Astrocyte (in vitro differentiated cells and primary cell): Measurements from ENCODE around the gene TSFM. TPM values are rescaled to one million over a fixed set of nuclear protein-coding genes. Genes with fewer than 3 reads are reported as not detected.
"Not testable (repeated sequence)": the region's sequence is repeated elsewhere in the genome, so short reads cannot be mapped to it uniquely, and the experiment has no call there.

ENCODE experiments used
- DNase-seq: peaks from one replicate; pipeline ENCODE4 v3.0.0-alpha.2; 2010; ENCODE audit warnings: low read depth
- FAIRE-seq: peaks from 2 replicates; lab custom pipeline; 2011; peaks lifted over from hg19 to GRCh38; lab: Jason Lieb, UNC
- H2AFZ ChIP-seq: 2 replicates; pipeline ENCODE4 v1.6.0; 2012; ENCODE audit warnings: low read depth, low read length, inconsistent platforms
- H3K27ac ChIP-seq: 2 replicates; pipeline ENCODE4 v1.5.1; 2011; ENCODE audit warnings: low read depth, low read length, inconsistent platforms
- H3K27me3 ChIP-seq: 2 replicates; pipeline ENCODE4 v1.6.0; 2011; ENCODE audit warnings: low read length, inconsistent platforms; ENCODE audit not compliant: insufficient read depth
- H3K36me3 ChIP-seq: 2 replicates; pipeline ENCODE4 v1.5.1; 2011; ENCODE audit warnings: low read length, inconsistent platforms; ENCODE audit not compliant: insufficient read depth
- H3K4me1 ChIP-seq: 2 replicates; pipeline ENCODE4 v1.5.1; 2011; ENCODE audit warnings: low read length, inconsistent platforms; ENCODE audit not compliant: insufficient read depth
- H3K4me2 ChIP-seq: 2 replicates; pipeline ENCODE4 v1.6.0; 2012; ENCODE audit warnings: low read length, inconsistent platforms
- H3K4me3 ChIP-seq: 2 replicates; pipeline ENCODE4 v1.5.1; 2011; ENCODE audit warnings: low read depth, mild to moderate bottlenecking, low read length, inconsistent platforms; ENCODE audit not compliant: insufficient read depth
- H3K79me2 ChIP-seq: 2 replicates; pipeline ENCODE4 v1.6.0; 2012; ENCODE audit warnings: mild to moderate bottlenecking, low read length, inconsistent platforms; ENCODE audit not compliant: insufficient read depth
- H3K9ac ChIP-seq: 2 replicates; pipeline ENCODE4 v1.6.0; 2012; ENCODE audit warnings: mild to moderate bottlenecking, low read length, inconsistent platforms
- H3K9me3 ChIP-seq: 2 replicates; pipeline ENCODE4 v1.5.1; 2012; ENCODE audit warnings: low read depth, mild to moderate bottlenecking, low read length, inconsistent platforms; ENCODE audit not compliant: insufficient read depth
- H4K20me1 ChIP-seq: 2 replicates; pipeline ENCODE4 v1.6.0; 2012; ENCODE audit warnings: low read length, inconsistent platforms; ENCODE audit not compliant: insufficient read depth
- H3K27ac Mint-ChIP-seq: one replicate; pipeline ENCODE4 v1.8.0; 2021; ENCODE audit warnings: mild to moderate bottlenecking, mixed read lengths; ENCODE audit not compliant: unreplicated experiment
- H3K27me3 Mint-ChIP-seq: one replicate; pipeline ENCODE4 v1.8.0; 2021; ENCODE audit warnings: low read depth, mixed read lengths; ENCODE audit not compliant: unreplicated experiment
- H3K36me3 Mint-ChIP-seq: one replicate; pipeline ENCODE4 v1.8.0; 2021; ENCODE audit warnings: low read depth, mixed read lengths; ENCODE audit not compliant: unreplicated experiment
- H3K4me1 Mint-ChIP-seq: one replicate; pipeline ENCODE4 v1.8.0; 2021; ENCODE audit warnings: low read depth, mixed read lengths; ENCODE audit not compliant: unreplicated experiment
- H3K4me3 Mint-ChIP-seq: one replicate; pipeline ENCODE4 v1.8.0; 2021; ENCODE audit warnings: mild to moderate bottlenecking, moderate library complexity, mixed read lengths; ENCODE audit not compliant: unreplicated experiment
- H3K9me3 Mint-ChIP-seq: one replicate; pipeline ENCODE4 v1.8.0; 2021; ENCODE audit warnings: mild to moderate bottlenecking, mixed read lengths; ENCODE audit not compliant: unreplicated experiment
- CTCF ChIP-seq: IDR thresholded peaks from 2 replicates; pipeline ENCODE4 v1.5.1; 2011; ENCODE audit warnings: low read depth, mild to moderate bottlenecking, inconsistent platforms, low read length, moderate library complexity; ENCODE audit not compliant: insufficient read depth
- EZH2 ChIP-seq: IDR thresholded peaks from 2 replicates; pipeline ENCODE4 v1.6.1; 2012; ENCODE audit warnings: mild to moderate bottlenecking, low read length, inconsistent platforms; ENCODE audit not compliant: insufficient read depth
- total RNA-seq: library from RNA; stranded (reverse); gene quantifications from 2 replicates; pipeline ENCODE4 v1.2.1, GENCODE V29; 2021

The TSFM gene
- total RNA-seq, 1 donor from 2014 or later: 26.6 TPM

GRCh38 chr12:57816855-57817151 lies 34.2 kb downstream of the TSFM start:
- H3K9me3 ChIP-seq: no peaks in the 10 kb centered on the region
- peaks cover 11% of the 10 kb centered on the region for H3K36me3 Mint-ChIP-seq
- H3K9ac ChIP-seq: no peak overlapping the region
- H4K20me1 ChIP-seq: peaks cover 23% of the 10 kb centered on the region
- H3K9me3 Mint-ChIP-seq: no peaks in the 10 kb centered on the region
- no peaks in the 10 kb centered on the region for H3K27me3 Mint-ChIP-seq
- no peak overlapping the region for H3K4me3 ChIP-seq
- peaks cover 7% of the 10 kb centered on the region for H3K4me1 Mint-ChIP-seq
- no peak overlapping the region for H3K4me3 Mint-ChIP-seq
- no peak overlapping the region for H3K4me2 ChIP-seq
- H3K27ac Mint-ChIP-seq: no peak overlapping the region
- peaks cover 14% of the 10 kb centered on the region for H3K36me3 ChIP-seq
- H3K79me2 ChIP-seq: no peaks in the 10 kb centered on the region
- H3K4me1 ChIP-seq: peaks cover 7% of the 10 kb centered on the region
- H2AFZ ChIP-seq: no peak overlapping the region
- no peaks in the 10 kb centered on the region for H3K27me3 ChIP-seq
- no peak overlapping the region for H3K27ac ChIP-seq
- FAIRE-seq (no peak), DNase-seq (no peak)
- TF ChIP-seq EZH2 (no peak), CTCF (no peak)

GRCh38 chr12:57817261-57817989 lies 34.8 kb downstream of the TSFM start:
- peaks cover 11% of the 10 kb centered on the region for H3K36me3 Mint-ChIP-seq
- DNase-seq (no peak), FAIRE-seq (no peak)

GRCh38 chr12:57817990-57818331 lies 35.4 kb downstream of the TSFM start:
- H3K79me2 ChIP-seq, DNase-seq, H3K9ac ChIP-seq, H3K4me3 Mint-ChIP-seq, H3K4me1 Mint-ChIP-seq, H3K9me3 Mint-ChIP-seq, H3K4me1 ChIP-seq, H3K27me3 Mint-ChIP-seq, H3K27ac Mint-ChIP-seq, H3K9me3 ChIP-seq, H2AFZ ChIP-seq, H3K27me3 ChIP-seq, H3K4me3 ChIP-seq, H3K27ac ChIP-seq, H3K4me2 ChIP-seq, FAIRE-seq: not testable (repeated sequence)
- H3K36me3 Mint-ChIP-seq: peaks cover 12% of the 10 kb centered on the region
- H3K36me3 ChIP-seq: peaks cover 20% of the 10 kb centered on the region
- peaks cover 24% of the 10 kb centered on the region for H4K20me1 ChIP-seq

More at GRCh38 chr12:57817261-57817989, 34.8 kb downstream of the TSFM start:
- no peak overlapping the region for H3K4me3 Mint-ChIP-seq
- peaks cover 15% of the 10 kb centered on the region for H3K36me3 ChIP-seq
- no peak overlapping the region for H3K4me2 ChIP-seq
- H3K9me3 Mint-ChIP-seq: no peaks in the 10 kb centered on the region
- H3K27ac Mint-ChIP-seq: peak overlapping the region; percentile 18
- no peak overlapping the region for H2AFZ ChIP-seq
- peaks cover 7% of the 10 kb centered on the region for H3K4me1 ChIP-seq
- H3K4me1 Mint-ChIP-seq: peaks cover 7% of the 10 kb centered on the region
- H3K9me3 ChIP-seq: no peaks in the 10 kb centered on the region
- no peaks in the 10 kb centered on the region for H3K27me3 Mint-ChIP-seq
- no peak overlapping the region for H3K9ac ChIP-seq
- H4K20me1 ChIP-seq: peaks cover 23% of the 10 kb centered on the region
- no peaks in the 10 kb centered on the region for H3K27me3 ChIP-seq
- no peaks in the 10 kb centered on the region for H3K79me2 ChIP-seq
- TF ChIP-seq CTCF (no peak), EZH2 (no peak)
- no peak overlapping the region for H3K27ac ChIP-seq
- H3K4me3 ChIP-seq: no peak overlapping the region

GRCh38 chr12:57820119-57820518 lies 37.5 kb downstream of the TSFM start:
- not testable (repeated sequence) for H3K4me1 Mint-ChIP-seq, H3K4me3 ChIP-seq, H3K9me3 Mint-ChIP-seq, H3K4me3 Mint-ChIP-seq, FAIRE-seq, H3K27ac ChIP-seq, H2AFZ ChIP-seq, H3K79me2 ChIP-seq, DNase-seq, H3K4me1 ChIP-seq, H3K4me2 ChIP-seq, H3K27me3 ChIP-seq, H3K27me3 Mint-ChIP-seq, H3K27ac Mint-ChIP-seq, H3K9ac ChIP-seq, H3K9me3 ChIP-seq
- peaks cover 39% of the 10 kb centered on the region for H3K36me3 ChIP-seq
- H4K20me1 ChIP-seq: peaks cover 34% of the 10 kb centered on the region
- H3K36me3 Mint-ChIP-seq: peaks cover 20% of the 10 kb centered on the region

GRCh38 chr12:57821015-57821414 lies 38.4 kb downstream of the TSFM start:
- H3K36me3 ChIP-seq: peaks cover 48% of the 10 kb centered on the region
- H3K27ac ChIP-seq: not testable (repeated sequence)

More at GRCh38 chr12:57821015-57821414, 38.4 kb downstream of the TSFM start:
- H3K4me3 Mint-ChIP-seq, H3K9ac ChIP-seq, H3K4me1 Mint-ChIP-seq, H3K4me1 ChIP-seq, H3K4me2 ChIP-seq, H3K27ac Mint-ChIP-seq, FAIRE-seq, H3K4me3 ChIP-seq, H3K9me3 Mint-ChIP-seq, H3K9me3 ChIP-seq, H3K27me3 ChIP-seq, H3K79me2 ChIP-seq, DNase-seq, H2AFZ ChIP-seq, H3K27me3 Mint-ChIP-seq: not testable (repeated sequence)
- H3K36me3 Mint-ChIP-seq: peaks cover 23% of the 10 kb centered on the region
- H4K20me1 ChIP-seq: peaks cover 36% of the 10 kb centered on the region
